GM13977 (cell line): ENCODE results near the gene ATRNL1.

Experiments used
- DNase-seq: peaks from one replicate; pipeline ENCODE4 v3.0.0; 2012; ENCODE audit warnings: low spot score
- in situ Hi-C: fragments of 300-500 bp; cut with MboI; formaldehyde crosslinking; loops from one replicate; pipeline ENCODE4 v1.12.0; 2022; ENCODE audit warnings: low sequenced_read_pairs, low pct_unique_long_range_greater_than_20kb, mixed read lengths, inconsistent platforms; ENCODE audit not compliant: unreplicated experiment
- TF ChIP-seq, protein P1 (sequence below): IDR thresholded peaks from 2 replicates; pipeline ENCODE4 v1.5.1; 2012; ENCODE audit warnings: mild to moderate bottlenecking, control low read depth; ENCODE audit not compliant: insufficient read depth; ENCODE audit errors: extremely low read depth, missing control alignments

ATRNL1 gene

DNA sequence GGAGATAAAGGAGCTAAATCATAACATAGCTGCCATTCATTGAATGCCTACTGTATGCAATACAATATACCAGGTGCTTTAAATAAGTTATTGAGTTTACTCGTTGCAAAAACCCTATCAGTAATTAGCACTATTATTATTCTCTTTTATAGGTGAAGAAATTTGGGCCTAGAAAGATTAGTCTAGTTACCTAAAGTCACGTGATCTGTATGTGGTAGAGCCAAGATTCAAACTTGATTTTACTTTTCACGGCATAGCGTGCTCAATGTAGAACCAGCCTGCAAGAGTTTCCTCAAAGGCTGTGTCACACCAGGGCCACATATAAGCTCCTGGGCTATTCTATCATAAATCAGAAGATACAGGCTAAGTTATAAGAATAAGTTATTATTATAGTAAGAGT, 740.0 kb downstream of the ATRNL1 start:
- no peak for DNase-seq
- in situ Hi-C loops = no loop called here
- TF ChIP-seq, protein P1, sequence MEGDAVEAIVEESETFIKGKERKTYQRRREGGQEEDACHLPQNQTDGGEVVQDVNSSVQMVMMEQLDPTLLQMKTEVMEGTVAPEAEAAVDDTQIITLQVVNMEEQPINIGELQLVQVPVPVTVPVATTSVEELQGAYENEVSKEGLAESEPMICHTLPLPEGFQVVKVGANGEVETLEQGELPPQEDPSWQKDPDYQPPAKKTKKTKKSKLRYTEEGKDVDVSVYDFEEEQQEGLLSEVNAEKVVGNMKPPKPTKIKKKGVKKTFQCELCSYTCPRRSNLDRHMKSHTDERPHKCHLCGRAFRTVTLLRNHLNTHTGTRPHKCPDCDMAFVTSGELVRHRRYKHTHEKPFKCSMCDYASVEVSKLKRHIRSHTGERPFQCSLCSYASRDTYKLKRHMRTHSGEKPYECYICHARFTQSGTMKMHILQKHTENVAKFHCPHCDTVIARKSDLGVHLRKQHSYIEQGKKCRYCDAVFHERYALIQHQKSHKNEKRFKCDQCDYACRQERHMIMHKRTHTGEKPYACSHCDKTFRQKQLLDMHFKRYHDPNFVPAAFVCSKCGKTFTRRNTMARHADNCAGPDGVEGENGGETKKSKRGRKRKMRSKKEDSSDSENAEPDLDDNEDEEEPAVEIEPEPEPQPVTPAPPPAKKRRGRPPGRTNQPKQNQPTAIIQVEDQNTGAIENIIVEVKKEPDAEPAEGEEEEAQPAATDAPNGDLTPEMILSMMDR = no peak

GRCh38 chr10:115844591-115844990, 751.4 kb downstream of the ATRNL1 start:
- in situ Hi-C loops = no loop called here
- no peak for DNase-seq
- TF ChIP-seq, protein P1 = no peak

- in situ Hi-C loops = no loop called here
- no peak for DNase-seq
- TF ChIP-seq, protein P1 = no peak
Measured at GRCh38 chr10:115845921-115846320, 752.8 kb downstream of the ATRNL1 start.

- in situ Hi-C loops = no loop called here
- TF ChIP-seq, protein P1 = no peak
- DNase-seq = no peak
Measured at GRCh38 chr10:115846528-115846927, 753.4 kb downstream of the ATRNL1 start.

DNA sequence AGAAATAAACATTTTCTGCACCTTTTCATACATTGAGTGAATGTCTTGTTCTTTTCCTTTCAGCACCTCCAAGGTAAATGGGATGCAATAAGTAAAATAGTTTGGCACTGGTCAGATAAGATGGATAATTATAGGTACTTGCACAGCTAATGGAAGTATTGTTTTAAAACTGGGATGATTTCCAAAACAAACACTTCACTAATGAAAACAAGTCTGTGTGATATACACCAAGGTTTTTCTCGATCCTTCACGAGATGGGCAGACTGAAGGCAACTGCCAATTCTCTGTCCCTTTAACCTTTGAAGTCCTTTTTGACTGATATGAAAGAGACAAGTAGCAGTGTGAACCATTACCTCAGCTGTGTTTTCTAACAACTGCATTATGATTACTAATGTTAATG, 756.0 kb downstream of the ATRNL1 start:
- TF ChIP-seq, protein P1 = no peak
- DNase-seq = no peak
- in situ Hi-C loops = no loop called here

GRCh38 chr10:115850666-115851065, 757.5 kb downstream of the ATRNL1 start:
- DNase-seq = no peak
- in situ Hi-C loops = no loop called here
- TF ChIP-seq, protein P1 = no peak

GRCh38 chr10:115851695-115852094, 758.5 kb downstream of the ATRNL1 start:
- DNase-seq = no peak
- in situ Hi-C loops = no loop called here
- TF ChIP-seq, protein P1 = no peak
